Adrenal gland (tissue), 5 donors: ENCODE results near the gene RAB5B.

ENCODE experiments used
- CTCF ChIP-seq, 6 experiments: fragments of 450-650 bp in 4 of 6; fragments of 200-600 bp in 2 of 6; sonication (generic) in 1 of 6; IDR thresholded peaks; 1 replicate in 5 of 6; 2 replicates in 1 of 6; pipeline versions ENCODE4 v1.5.1 to v1.8.0; 2016 to 2021; ENCODE audit warnings: antibody characterized with exemption in 6 of 6, mild to moderate bottlenecking in 2 of 6, moderate library complexity in 1 of 6
- POLR2A ChIP-seq, 2 donors: fragments of 450-650 bp; IDR thresholded peaks; one replicate each; pipeline ENCODE4 v1.6.1; 2017; ENCODE audit warnings: antibody characterized with exemption in 2 of 2, mild to moderate bottlenecking in 2 of 2, moderate library complexity in 1 of 2
- donor health status: DM: no; HTN: no; CAD: no.

GRCh38 chr12:56004211-56004610, 30.3 kb downstream of the RAB5B start:
- TF ChIP-seq CTCF (IDR thresholded peaks at IDR 0.05) (no peak), POLR2A (IDR thresholded peaks at IDR 0.05) (no peak)
